NCI-H1694 treated with DMSO at 0.1 percent for 48 hours (cell line): Measurements from ENCODE around the gene USH1C.

Source experiments
- DNase-seq: peaks from one replicate; lab custom pipeline; 2025; lab: John Stamatoyannopoulos, UW

USH1C gene

GRCh38 chr11:17471501-17471900, 72.7 kb downstream of the USH1C start:
- DNase-seq = no peak

- no peak for DNase-seq
These were observed 74.2 kb downstream of the USH1C start for GRCh38 chr11:17469998-17470397.

GRCh38 chr11:17468122-17468521, 76.1 kb downstream of the USH1C start:
- no peak for DNase-seq

- no peak for DNase-seq
These were observed 80.6 kb downstream of the USH1C start for GRCh38 chr11:17463546-17464174.

GRCh38 chr11:17462940-17463339, 81.3 kb downstream of the USH1C start:
- DNase-seq = no peak

- no peak for DNase-seq
These were observed 83.8 kb downstream of the USH1C start for GRCh38 chr11:17460406-17460805.

- DNase-seq = no peak
These were observed 84.8 kb downstream of the USH1C start for GRCh38 chr11:17459236-17459896.

- no peak for DNase-seq
These were observed 85.9 kb downstream of the USH1C start for GRCh38 chr11:17458268-17458667.

- DNase-seq = no peak
These were observed 86.6 kb downstream of the USH1C start for GRCh38 chr11:17457396-17458173.

- no peak for DNase-seq
These were observed 91.5 kb downstream of the USH1C start for GRCh38 chr11:17452668-17453067.

GRCh38 chr11:17449158-17449557, 95.1 kb downstream of the USH1C start:
- no peak for DNase-seq

GRCh38 chr11:17446482-17446881, 97.7 kb downstream of the USH1C start:
- DNase-seq = no peak

- DNase-seq = no peak
These were observed 98.9 kb downstream of the USH1C start for GRCh38 chr11:17445240-17445795.

- no peak for DNase-seq
These were observed 100.1 kb downstream of the USH1C start for GRCh38 chr11:17443926-17444690.
